Neural progenitor cell (in vitro differentiated cells): ENCODE results near the gene TSEN34. TPM values are rescaled to one million over a fixed set of nuclear protein-coding genes. Genes with fewer than 3 reads are reported as not detected.

Experiments
- DNase-seq: peaks from one replicate; pipeline ENCODE4 v3.0.0-alpha.2; 2016; ENCODE audit warnings: low spot score
- H2AFZ ChIP-seq: fragments of 200-600 bp; sonication (generic); replicated peaks from 2 replicates; pipeline ENCODE4 v1.6.1; 2016; ENCODE audit warnings: antibody characterized with exemption
- H3F3A ChIP-seq: fragments of 200-600 bp; sonication (generic); 2 replicates; pipeline ENCODE4 v1.6.1; 2016; ENCODE audit warnings: antibody characterized with exemption, low read depth
- H3K27ac ChIP-seq: fragments of 200-600 bp; sonication (generic); 2 replicates; pipeline ENCODE4 v1.5.1; 2016; ENCODE audit warnings: mild to moderate bottlenecking
- H3K27me3 ChIP-seq: fragments of 200-600 bp; sonication (generic); 2 replicates; pipeline ENCODE4 v1.6.1; 2016; ENCODE audit warnings: mild to moderate bottlenecking, moderate library complexity
- H3K36me3 ChIP-seq: fragments of 200-600 bp; sonication (generic); 2 replicates; pipeline ENCODE4 v1.5.1; 2016
- H3K4me1 ChIP-seq: fragments of 200-600 bp; sonication (generic); 2 replicates; pipeline ENCODE4 v1.6.1; 2016; ENCODE audit warnings: mixed run types
- H3K4me2 ChIP-seq: fragments of 200-600 bp; sonication (generic); 2 replicates; pipeline ENCODE4 v1.6.1; 2016
- H3K4me3 ChIP-seq: fragments of 200-600 bp; sonication (generic); 2 replicates; pipeline ENCODE4 v1.5.1; 2016
- H3K79me2 ChIP-seq: fragments of 200-600 bp; sonication (generic); 2 replicates; pipeline ENCODE4 v1.6.1; 2016; ENCODE audit warnings: low read depth
- H3K9ac ChIP-seq: fragments of 200-600 bp; sonication (generic); 2 replicates; pipeline ENCODE4 v1.6.1; 2016
- H3K9me3 ChIP-seq: fragments of 200-600 bp; sonication (generic); 2 replicates; pipeline ENCODE4 v1.5.1; 2016; ENCODE audit warnings: low read depth
- H4K20me1 ChIP-seq: fragments of 200-600 bp; sonication (generic); 2 replicates; pipeline ENCODE4 v1.6.1; 2016; ENCODE audit warnings: low read depth
- H3K27ac Mint-ChIP-seq: 3 replicates; pipeline ENCODE4 v1.8.0; 2021; ENCODE audit warnings: mixed read lengths
- H3K27me3 Mint-ChIP-seq: 2 replicates; pipeline ENCODE4 v1.8.0; 2022; ENCODE audit warnings: low read depth, mild to moderate bottlenecking, inconsistent platforms, moderate library complexity, mixed read lengths; ENCODE audit not compliant: insufficient read depth
- H3K36me3 Mint-ChIP-seq: 3 replicates; pipeline ENCODE4 v1.8.0; 2021; ENCODE audit warnings: mixed read lengths
- H3K4me1 Mint-ChIP-seq: 3 replicates; pipeline ENCODE4 v1.8.0; 2021; ENCODE audit warnings: mixed read lengths
- H3K4me3 Mint-ChIP-seq: 3 replicates; pipeline ENCODE4 v1.8.0; 2021; ENCODE audit warnings: mild to moderate bottlenecking, moderate library complexity, mixed read lengths
- H3K9me3 Mint-ChIP-seq: 3 replicates; pipeline ENCODE4 v1.8.0; 2020; ENCODE audit warnings: mixed read lengths
- CTCF ChIP-seq: fragments of 200-600 bp; sonication (generic); IDR thresholded peaks from 2 replicates; pipeline ENCODE4 v1.5.1; 2017; ENCODE audit warnings: antibody characterized with exemption, mild to moderate bottlenecking
- EZH2 ChIP-seq: fragments of 200-600 bp; sonication (generic); IDR thresholded peaks from 2 replicates; pipeline ENCODE4 v1.6.1; 2017; ENCODE audit warnings: antibody characterized with exemption, mild to moderate bottlenecking, moderate library complexity
- EZH2phosphoT487 ChIP-seq: fragments of 200-600 bp; sonication (generic); IDR thresholded peaks from 2 replicates; pipeline ENCODE4 v1.6.1; 2017; ENCODE audit warnings: antibody characterized with exemption
- total RNA-seq: library from RNA; depleted of rRNA; stranded (reverse); fragments of >200 nt; gene quantifications from 2 replicates; pipeline ENCODE4 v1.2.3, GENCODE V29; 2015; ENCODE audit warnings: low replicate concordance

TSEN34 gene
- total RNA-seq, 1 donor from 2014 or later: 10.3 TPM

GRCh38 chr19:54158812-54159351 lies 32.2 kb upstream of the TSEN34 start:
- peaks cover 19% of the 10 kb centered on the region for H3K27me3 ChIP-seq
- DNase-seq: peak; percentile 27
- H3K79me2 ChIP-seq: peaks cover 9% of the 10 kb centered on the region
- peak overlapping the region; percentile 69 for H3K4me3 ChIP-seq
- Mint-ChIP-seq H3K27me3 (peaks cover 10% of the 10 kb centered on the region), H3K4me1 (peaks cover 22% of the 10 kb centered on the region), H3K4me3 (peak overlapping the region; percentile 99), H3K9me3 (peaks cover 18% of the 10 kb centered on the region), H3K36me3 (peaks cover 19% of the 10 kb centered on the region), H3K27ac (peak overlapping the region; percentile 55)
- peak overlapping the region; percentile 83 for H3K4me2 ChIP-seq
- no peaks in the 10 kb centered on the region for H3K36me3 ChIP-seq
- H3K9me3 ChIP-seq: no peaks in the 10 kb centered on the region
- peaks cover 40% of the 10 kb centered on the region for H3F3A ChIP-seq
- no peak overlapping the region for H3K27ac ChIP-seq
- H2AFZ ChIP-seq: peak overlapping the region; percentile 59
- peaks cover 16% of the 10 kb centered on the region for H4K20me1 ChIP-seq
- peaks cover 4% of the 10 kb centered on the region for H3K4me1 ChIP-seq
- TF ChIP-seq EZH2: no peak
- TF ChIP-seq CTCF: no peak
- TF ChIP-seq EZH2phosphoT487: no peak
- peak overlapping the region; percentile 29 for H3K9ac ChIP-seq

GRCh38 chr19:54159352-54160181 lies 31.5 kb upstream of the TSEN34 start, which contains the start of gene LENG1:
Gene LENG1 (minus strand): TSS chr19:54159721. CDS start chr19:54159695, 26 bp downstream.
- H3K36me3 ChIP-seq: no peaks in the 10 kb centered on the region
- peak within 1 kb of the TSS; percentile 94 for H2AFZ ChIP-seq
- H3K27me3 ChIP-seq: peaks cover 26% of the 10 kb centered on the region
- H3K9ac ChIP-seq: peak within 1 kb of the TSS; percentile 47
- Mint-ChIP-seq H3K36me3 (peaks cover 16% of the 10 kb centered on the region), H3K27ac (peak within 1 kb of the TSS; percentile 91), H3K27me3 (peaks cover 15% of the 10 kb centered on the region), H3K4me1 (peaks cover 22% of the 10 kb centered on the region), H3K4me3 (peak within 1 kb of the TSS; percentile 99), H3K9me3 (peaks cover 23% of the 10 kb centered on the region)
- H4K20me1 ChIP-seq: peaks cover 10% of the 10 kb centered on the region
- peak; percentile 100 for DNase-seq
- H3K4me1 ChIP-seq: peaks cover 4% of the 10 kb centered on the region
- H3K27ac ChIP-seq: peak within 1 kb of the TSS; percentile 30
- no peaks in the 10 kb centered on the region for H3K9me3 ChIP-seq
- H3K4me2 ChIP-seq: peak within 1 kb of the TSS; percentile 84
- peaks cover 9% of the 10 kb centered on the region for H3K79me2 ChIP-seq
- peaks cover 36% of the 10 kb centered on the region for H3F3A ChIP-seq
- TF ChIP-seq CTCF (peak; percentile 54), EZH2 (no peak)
- H3K4me3 ChIP-seq: peak within 1 kb of the TSS; percentile 74

- H3K27me3 Mint-ChIP-seq: peaks cover 15% of the 10 kb centered on the region
- peaks cover 33% of the 10 kb centered on the region for H3K27me3 ChIP-seq
- H3K9me3 ChIP-seq: no peaks in the 10 kb centered on the region
- H3K4me1 ChIP-seq: peaks cover 4% of the 10 kb centered on the region
- peak overlapping the region; percentile 99 for H3K4me3 Mint-ChIP-seq
- H3K9ac ChIP-seq: peak overlapping the region; percentile 47
- H3F3A ChIP-seq: peaks cover 32% of the 10 kb centered on the region
- peaks cover 3% of the 10 kb centered on the region for H4K20me1 ChIP-seq
- H3K27ac Mint-ChIP-seq: peak overlapping the region; percentile 91
- H3K9me3 Mint-ChIP-seq: peaks cover 30% of the 10 kb centered on the region
- H2AFZ ChIP-seq: peak overlapping the region; percentile 94
- no peaks in the 10 kb centered on the region for H3K36me3 ChIP-seq
- H3K4me1 Mint-ChIP-seq: peaks cover 22% of the 10 kb centered on the region
- peak overlapping the region; percentile 74 for H3K4me3 ChIP-seq
- H3K4me2 ChIP-seq: peak overlapping the region; percentile 84
- TF ChIP-seq CTCF: no peak
- no peak for TF ChIP-seq EZH2
- TF ChIP-seq EZH2phosphoT487: no peak
- H3K36me3 Mint-ChIP-seq: peaks cover 16% of the 10 kb centered on the region
- peak overlapping the region; percentile 30 for H3K27ac ChIP-seq
- DNase-seq: peak; percentile 59
- peaks cover 9% of the 10 kb centered on the region for H3K79me2 ChIP-seq
Measured at GRCh38 chr19:54160182-54160811, 30.8 kb upstream of the TSEN34 start.
